ENCODE results near the gene MYADM. TPM values are rescaled to one million over a fixed set of nuclear protein-coding genes. Genes with fewer than 3 reads are reported as not detected.
A peak's percentile ranks its signal among the peaks of the same experiment; 100 is the strongest.

Gene MYADM
- polyA plus RNA-seq, 3 donors, result 162 to 310 (median 254) TPM

DNA sequence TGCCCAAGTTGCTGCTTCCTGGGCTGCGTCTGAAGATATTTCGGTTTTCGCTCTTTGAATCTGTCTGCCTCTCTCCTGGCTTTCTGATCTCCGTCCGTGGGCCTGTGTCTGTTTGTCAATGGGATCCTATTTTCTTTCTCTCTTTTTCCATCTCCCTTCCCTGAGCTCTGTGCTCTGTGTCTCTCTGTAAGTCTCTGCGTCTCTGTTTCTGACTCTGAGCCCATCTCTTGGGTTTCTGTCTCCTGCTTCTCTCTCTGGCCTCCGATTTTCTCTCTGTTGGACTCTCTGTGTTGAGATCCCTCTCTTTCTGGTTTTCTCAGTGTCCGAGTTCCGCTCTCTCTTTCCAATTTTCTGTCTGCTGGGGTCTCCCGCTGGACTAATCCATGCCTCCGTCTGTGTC, 16.1 kb downstream of the MYADM start:
- Histone ChIP-seq H3K79me2 (ENCODE audit: insufficient read depth, low read length) (no peaks in the 10 kb centered on the region), H3K27ac (ENCODE audit: low read depth in 1 of 2, low read length in 2 of 2) (no peak overlapping the region), H3K36me3 (replicated peaks in 1 of 2; ENCODE audit: control insufficient read depth in 1 of 2, insufficient read depth in 2 of 2, low read length in 2 of 2) (no peaks in the 10 kb centered on the region), H3K9me3 (replicated peaks in 1 of 2; ENCODE audit: control insufficient read depth in 1 of 2, insufficient read depth in 1 of 2, low read length in 2 of 2) (peaks cover 3 to 12% of the 10 kb centered on the region in 2 donors), H4K20me1 (ENCODE audit: insufficient read depth, low read length) (no peaks in the 10 kb centered on the region), H3K9ac (ENCODE audit: insufficient read depth, low read length, poor library complexity, severe bottlenecking) (no peak overlapping the region), H3K27me3 (ENCODE audit: control insufficient read depth in 2 of 2, insufficient read depth in 2 of 2, low read length in 2 of 2) (peaks cover 37 to 66% of the 10 kb centered on the region in 2 donors), H2AFZ (ENCODE audit: insufficient read depth, low read depth, low read length, poor library complexity, severe bottlenecking) (no peak overlapping the region), H3K4me2 (replicated peaks; ENCODE audit: extremely low read depth, low read length, poor library complexity, severe bottlenecking) (no peak overlapping the region), H3K4me3 (replicated peaks in 1 of 3; ENCODE audit: low read depth in 2 of 3, low read length in 3 of 3) (no peak overlapping the region), H3K4me1 (ENCODE audit: control insufficient read depth in 1 of 2, insufficient read depth in 2 of 2, low read length in 2 of 2) (peaks cover 27 to 39% of the 10 kb centered on the region in 2 donors)
- H3K27me3 Mint-ChIP-seq (ENCODE audit: low read depth in 3 of 3), result peaks cover 21 to 52% (median 45%) of the 10 kb centered on the region in 3 donors
- peaks cover 0 to 11% (median 5%) of the 10 kb centered on the region in 7 donors for H3K9me3 Mint-ChIP-seq
- WGBS (ENCODE audit: insufficient coverage), result 37% methylated on average over 9 of the region's 11 CpGs
- DNase-seq, result no peak
- intact Hi-C loops (cut with micrococcal nuclease), result loop anchor here (5.0 kb wide), 2 partner anchors 36 to 41 kb away; no protein-coding TSS in a partner anchor
- TF ChIP-seq, protein P1, sequence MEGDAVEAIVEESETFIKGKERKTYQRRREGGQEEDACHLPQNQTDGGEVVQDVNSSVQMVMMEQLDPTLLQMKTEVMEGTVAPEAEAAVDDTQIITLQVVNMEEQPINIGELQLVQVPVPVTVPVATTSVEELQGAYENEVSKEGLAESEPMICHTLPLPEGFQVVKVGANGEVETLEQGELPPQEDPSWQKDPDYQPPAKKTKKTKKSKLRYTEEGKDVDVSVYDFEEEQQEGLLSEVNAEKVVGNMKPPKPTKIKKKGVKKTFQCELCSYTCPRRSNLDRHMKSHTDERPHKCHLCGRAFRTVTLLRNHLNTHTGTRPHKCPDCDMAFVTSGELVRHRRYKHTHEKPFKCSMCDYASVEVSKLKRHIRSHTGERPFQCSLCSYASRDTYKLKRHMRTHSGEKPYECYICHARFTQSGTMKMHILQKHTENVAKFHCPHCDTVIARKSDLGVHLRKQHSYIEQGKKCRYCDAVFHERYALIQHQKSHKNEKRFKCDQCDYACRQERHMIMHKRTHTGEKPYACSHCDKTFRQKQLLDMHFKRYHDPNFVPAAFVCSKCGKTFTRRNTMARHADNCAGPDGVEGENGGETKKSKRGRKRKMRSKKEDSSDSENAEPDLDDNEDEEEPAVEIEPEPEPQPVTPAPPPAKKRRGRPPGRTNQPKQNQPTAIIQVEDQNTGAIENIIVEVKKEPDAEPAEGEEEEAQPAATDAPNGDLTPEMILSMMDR (IDR thresholded peaks at IDR 0.05), result no peak
- peak overlapping the region in 1 of 7 donors; percentile 70 for H3K27ac Mint-ChIP-seq
- peak overlapping the region in 1 of 2 donors; percentile 82 for H3K4me3 Mint-ChIP-seq
- peaks cover 13% of the 10 kb centered on the region for H3K4me1 Mint-ChIP-seq
- H3K36me3 Mint-ChIP-seq, result peaks cover 3 to 8% of the 10 kb centered on the region in 2 donors

DNA sequence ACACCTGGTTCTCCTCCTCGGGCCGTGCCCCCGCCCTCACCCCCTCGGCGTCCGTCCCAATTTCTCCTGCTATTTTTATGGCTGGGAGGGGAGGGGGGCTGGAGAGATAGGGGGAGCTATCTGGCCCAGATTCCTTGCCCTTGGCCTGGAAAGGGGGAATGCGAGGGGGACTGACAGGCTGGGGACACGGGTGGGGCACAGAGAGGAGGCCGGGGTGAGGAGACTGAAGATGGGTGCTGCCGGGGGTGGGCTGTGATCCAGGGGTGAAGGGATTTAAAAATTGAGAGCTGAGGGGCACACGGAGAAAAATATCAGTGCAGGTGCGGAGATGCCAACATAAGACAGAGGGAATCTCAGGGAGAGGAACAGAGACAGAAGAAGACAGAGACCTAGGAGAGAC, 16.6 kb downstream of the MYADM start:
- H3K4me1 ChIP-seq (ENCODE audit: control insufficient read depth in 1 of 2, insufficient read depth in 2 of 2, low read length in 2 of 2), result peaks cover 23 to 34% of the 10 kb centered on the region in 2 donors
- H3K27ac ChIP-seq (ENCODE audit: low read depth in 1 of 2, low read length in 2 of 2), result no peak overlapping the region
- peak overlapping the region in 1 of 2 donors; percentile 82 for H3K4me3 Mint-ChIP-seq
- intact Hi-C loops (cut with micrococcal nuclease), result loop anchor here (5.0 kb wide), 2 partner anchors 37 to 42 kb away; no protein-coding TSS in a partner anchor
- 41% methylated on average over 7 of the region's 12 CpGs for WGBS (ENCODE audit: insufficient coverage)
- H2AFZ ChIP-seq (ENCODE audit: insufficient read depth, low read depth, low read length, poor library complexity, severe bottlenecking), result no peak overlapping the region
- no peaks in the 10 kb centered on the region for H3K79me2 ChIP-seq (ENCODE audit: insufficient read depth, low read length)
- peak overlapping the region in 1 of 7 donors; percentile 70 for H3K27ac Mint-ChIP-seq
- H3K9me3 ChIP-seq (replicated peaks in 1 of 2; ENCODE audit: control insufficient read depth in 1 of 2, insufficient read depth in 1 of 2, low read length in 2 of 2), result peaks cover 3 to 12% of the 10 kb centered on the region in 2 donors
- H3K27me3 ChIP-seq (ENCODE audit: control insufficient read depth in 2 of 2, insufficient read depth in 2 of 2, low read length in 2 of 2), result peaks cover 37 to 66% of the 10 kb centered on the region in 2 donors
- H3K36me3 Mint-ChIP-seq, result peaks cover 3 to 8% of the 10 kb centered on the region in 2 donors
- H3K9me3 Mint-ChIP-seq, result peaks cover 0 to 11% (median 5%) of the 10 kb centered on the region in 7 donors
- TF ChIP-seq, protein P1 (IDR thresholded peaks at IDR 0.05), result no peak
- no peaks in the 10 kb centered on the region for H4K20me1 ChIP-seq (ENCODE audit: insufficient read depth, low read length)
- no peaks in the 10 kb centered on the region for H3K36me3 ChIP-seq (replicated peaks in 1 of 2; ENCODE audit: control insufficient read depth in 1 of 2, insufficient read depth in 2 of 2, low read length in 2 of 2)
- H3K4me3 ChIP-seq (replicated peaks in 1 of 3; ENCODE audit: low read depth in 2 of 3, low read length in 3 of 3), result no peak overlapping the region
- no peak for DNase-seq
- peaks cover 9% of the 10 kb centered on the region for H3K4me1 Mint-ChIP-seq
- H3K4me2 ChIP-seq (replicated peaks; ENCODE audit: extremely low read depth, low read length, poor library complexity, severe bottlenecking), result no peak overlapping the region
- H3K9ac ChIP-seq (ENCODE audit: insufficient read depth, low read length, poor library complexity, severe bottlenecking), result no peak overlapping the region
- peaks cover 24 to 53% (median 49%) of the 10 kb centered on the region in 3 donors for H3K27me3 Mint-ChIP-seq (ENCODE audit: low read depth in 3 of 3)
